CD4-positive, alpha-beta T cell treated with Interferon gamma for 1 hour (primary cell): Measurements from ENCODE around the gene MROH2B.

Experiments
- DNase-seq: peaks from one replicate; pipeline ENCODE4 v3.0.0-alpha.2; 2020

The MROH2B gene

DNA sequence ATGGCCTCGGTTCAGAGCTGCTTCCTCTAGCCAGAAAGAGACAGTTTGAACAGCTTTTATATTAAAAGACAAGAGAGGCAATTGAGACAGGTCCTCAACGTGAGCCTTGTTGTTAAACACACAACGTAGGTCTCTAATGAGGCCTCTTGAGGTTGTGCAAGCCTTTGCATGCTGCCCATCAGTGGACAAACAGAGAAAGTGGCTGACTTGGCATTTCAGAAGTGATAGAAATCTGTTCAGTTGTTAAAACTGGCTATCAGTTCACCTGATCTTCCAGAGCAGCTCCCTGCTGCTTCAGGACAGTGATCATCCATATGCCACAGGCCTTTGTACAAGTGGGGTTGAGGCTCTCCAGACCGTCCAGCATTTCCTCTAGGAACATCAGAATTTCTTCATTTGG is 58.8 kb downstream of the MROH2B start:
- no peak for DNase-seq

DNA sequence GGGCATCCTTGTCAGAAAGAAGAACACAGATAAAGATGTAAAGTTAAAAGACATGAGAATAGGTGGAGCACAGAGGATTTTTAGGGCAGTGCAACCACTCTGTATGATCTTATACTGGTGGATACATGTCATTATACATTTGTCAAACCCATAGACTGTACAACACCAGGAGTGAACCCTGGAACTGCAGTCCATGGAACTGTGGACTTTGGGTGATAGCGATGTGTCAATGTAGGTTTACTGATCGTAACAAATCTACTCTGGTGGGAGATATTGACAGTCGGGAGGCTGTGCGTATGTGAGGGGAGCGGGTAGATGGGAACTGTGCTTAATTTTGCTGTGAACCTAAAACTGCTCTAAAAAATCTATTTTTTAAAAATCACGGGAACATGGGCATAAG is 60.6 kb downstream of the MROH2B start:
- DNase-seq = no peak

DNA sequence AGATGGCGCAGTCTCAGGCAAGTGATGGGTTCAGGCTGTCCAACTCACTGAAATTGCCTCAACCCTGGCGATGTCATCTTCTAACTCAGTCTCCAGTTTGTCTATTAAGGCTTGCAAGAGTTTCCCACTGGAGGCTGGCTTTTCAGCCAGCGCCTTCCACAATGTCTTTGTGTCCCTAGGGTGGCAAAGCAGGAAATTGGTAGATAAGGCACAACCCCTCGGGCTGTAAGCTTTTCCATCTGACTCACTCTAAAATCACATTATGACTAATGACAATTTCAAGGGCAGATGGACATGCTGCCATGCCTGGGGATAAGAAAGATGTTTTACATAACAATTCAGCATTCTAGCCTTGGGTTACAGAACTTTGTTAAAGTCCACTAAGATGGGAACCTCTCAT is 61.9 kb downstream of the MROH2B start:
- DNase-seq = no peak

DNA sequence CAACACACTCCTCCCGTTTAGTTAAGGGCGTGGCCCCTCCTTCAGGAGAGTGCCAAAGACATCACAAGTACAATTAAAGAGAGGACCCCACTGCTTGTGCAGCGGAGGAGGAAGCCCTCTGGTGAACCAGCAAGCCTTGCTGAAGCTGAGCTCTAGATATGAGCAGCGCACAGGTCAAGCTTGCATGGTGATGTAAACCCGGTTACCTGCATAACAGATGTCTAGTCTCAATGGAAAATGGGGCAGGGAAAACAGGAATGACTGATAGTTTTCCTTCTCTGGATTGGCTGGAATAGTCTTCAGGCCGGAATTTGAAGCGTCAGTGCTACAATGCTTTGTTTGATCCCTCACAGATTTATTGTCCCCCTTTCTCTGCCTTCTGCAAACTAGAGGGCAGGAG is 66.2 kb downstream of the MROH2B start:
- DNase-seq = no peak

DNA sequence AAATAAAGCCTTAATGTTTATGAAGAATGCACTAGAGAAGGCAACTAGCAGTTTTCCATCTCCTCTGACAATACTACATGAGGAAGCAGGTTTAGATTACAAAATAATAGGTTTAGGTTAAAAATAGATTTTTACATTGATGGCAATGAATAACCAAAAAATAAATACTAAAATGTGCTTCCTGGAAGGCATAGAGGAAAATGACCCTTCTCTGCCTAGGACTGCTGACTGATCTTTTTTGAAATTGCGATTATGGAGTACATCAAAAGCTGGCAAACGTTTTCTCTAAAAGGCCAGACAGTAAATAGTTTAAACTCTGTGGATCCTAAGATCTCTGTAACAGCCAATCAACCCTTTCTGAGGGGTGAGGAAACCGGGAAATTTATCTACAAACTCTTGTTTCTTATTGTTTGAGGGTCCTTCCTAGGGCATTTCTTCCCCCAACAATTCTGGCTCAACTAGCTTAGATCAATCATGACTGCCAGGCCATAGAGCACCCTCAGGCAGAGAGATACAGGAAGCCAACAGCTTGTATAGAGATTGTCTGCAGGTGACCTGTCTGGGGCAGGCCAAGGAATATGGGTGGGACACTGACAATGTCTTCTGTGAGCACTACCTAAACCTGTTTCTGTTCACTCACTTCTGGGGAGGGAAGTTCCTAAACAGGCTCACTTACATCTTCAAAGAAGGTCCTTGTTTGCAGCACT is 67.3 kb downstream of the MROH2B start:
- DNase-seq = no peak

DNA sequence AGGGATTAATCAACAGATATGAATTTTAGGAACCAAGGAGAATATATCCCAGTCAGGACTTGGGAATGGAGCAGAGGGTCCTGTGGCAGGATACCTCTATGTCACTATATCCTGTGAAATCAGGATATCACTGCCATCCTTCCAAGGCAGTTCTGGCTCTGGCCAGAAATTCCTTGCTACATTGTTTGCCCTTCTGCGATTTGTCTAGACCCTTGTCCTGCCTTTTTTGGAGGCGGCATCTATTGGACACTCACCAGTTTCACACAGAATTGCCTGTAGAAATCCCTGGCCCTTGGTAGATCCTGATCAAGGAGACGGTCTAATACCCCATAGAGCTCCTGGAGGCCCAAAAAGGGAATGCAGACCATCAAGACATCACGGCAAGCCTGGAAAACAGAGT is 71.2 kb downstream of the MROH2B start:
- no peak for DNase-seq

DNA sequence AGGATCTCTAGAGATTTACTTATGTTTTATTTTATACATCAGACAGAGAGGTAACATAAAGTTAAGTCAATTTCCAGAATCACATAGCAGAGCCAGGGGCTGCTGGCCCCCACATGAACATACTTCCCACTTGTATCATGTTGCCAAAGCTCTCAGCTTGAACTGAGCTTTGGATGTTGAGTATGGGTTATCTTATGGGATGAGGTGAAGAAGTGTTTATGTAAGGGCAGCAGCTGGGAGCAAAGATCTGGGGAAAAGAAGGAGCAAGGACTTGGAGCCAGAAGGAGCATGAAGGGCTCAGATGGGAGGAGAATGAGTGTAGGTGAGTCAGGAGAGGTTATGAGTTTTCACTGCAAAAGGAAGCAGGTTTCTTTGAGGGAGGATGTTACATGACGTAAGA is 72.0 kb downstream of the MROH2B start:
- DNase-seq = no peak

DNA sequence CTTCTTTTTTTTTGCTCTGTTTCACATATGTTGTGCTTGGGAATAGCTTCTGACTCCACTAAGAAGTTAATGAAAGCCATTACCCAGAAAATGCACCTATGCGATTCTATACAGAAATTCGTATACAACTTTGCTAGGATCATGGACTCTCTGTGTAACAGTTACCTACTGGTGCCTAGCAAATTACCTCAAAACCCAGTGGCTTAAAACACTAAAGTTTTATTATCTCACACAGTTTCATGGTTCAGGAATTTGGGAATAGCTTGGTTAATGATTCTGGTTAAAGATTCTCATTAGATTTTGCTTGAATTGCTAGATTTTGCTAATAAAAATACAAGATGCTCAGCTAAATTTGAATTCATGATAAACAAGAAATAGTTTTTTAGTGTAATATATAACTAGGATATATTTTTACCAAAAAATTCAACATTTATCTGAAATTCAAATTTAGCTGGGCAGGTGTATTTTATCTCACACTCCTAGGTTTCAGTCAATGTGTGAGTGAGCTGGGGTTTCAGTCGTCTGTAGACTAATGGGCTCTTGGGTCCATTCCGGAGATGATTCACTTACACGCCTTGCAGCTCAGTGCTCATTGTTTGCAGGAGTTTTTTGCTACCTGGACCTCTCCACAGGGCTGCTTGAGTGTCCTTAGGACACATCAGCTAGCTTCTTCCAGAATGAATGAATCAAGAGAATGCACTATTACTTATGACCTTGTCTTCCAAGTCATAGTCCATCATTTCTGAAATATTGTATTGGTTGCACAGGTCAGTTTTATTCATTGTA is 75.1 kb downstream of the MROH2B start:
- no peak for DNase-seq

DNA sequence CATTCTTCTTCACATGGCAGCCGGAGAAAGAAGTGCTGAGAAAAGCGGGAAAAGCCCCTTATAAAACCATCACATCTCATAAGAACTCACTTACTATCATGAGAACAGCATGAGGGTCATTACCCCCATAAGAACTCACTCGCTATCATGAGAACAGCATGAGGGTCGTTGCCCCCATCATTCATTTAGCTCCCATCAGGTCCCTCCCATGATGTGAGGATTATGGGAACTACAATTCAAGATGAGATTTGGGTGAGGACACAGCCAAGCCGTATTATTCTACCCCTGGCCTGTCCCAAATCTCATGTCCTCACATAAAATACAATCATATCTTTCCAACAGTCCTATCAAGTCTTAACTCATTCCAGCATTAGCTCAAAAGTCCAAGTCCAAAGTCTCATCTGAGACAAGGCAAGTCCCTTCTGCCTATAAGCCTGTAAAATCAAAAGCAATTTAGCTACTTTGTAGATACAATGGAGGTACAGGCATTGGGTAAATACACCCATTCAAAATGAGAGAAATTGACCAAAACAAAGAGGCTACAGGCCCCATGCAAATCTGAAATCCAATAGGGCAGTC is 79.1 kb downstream of the MROH2B start:
- DNase-seq = no peak

DNA sequence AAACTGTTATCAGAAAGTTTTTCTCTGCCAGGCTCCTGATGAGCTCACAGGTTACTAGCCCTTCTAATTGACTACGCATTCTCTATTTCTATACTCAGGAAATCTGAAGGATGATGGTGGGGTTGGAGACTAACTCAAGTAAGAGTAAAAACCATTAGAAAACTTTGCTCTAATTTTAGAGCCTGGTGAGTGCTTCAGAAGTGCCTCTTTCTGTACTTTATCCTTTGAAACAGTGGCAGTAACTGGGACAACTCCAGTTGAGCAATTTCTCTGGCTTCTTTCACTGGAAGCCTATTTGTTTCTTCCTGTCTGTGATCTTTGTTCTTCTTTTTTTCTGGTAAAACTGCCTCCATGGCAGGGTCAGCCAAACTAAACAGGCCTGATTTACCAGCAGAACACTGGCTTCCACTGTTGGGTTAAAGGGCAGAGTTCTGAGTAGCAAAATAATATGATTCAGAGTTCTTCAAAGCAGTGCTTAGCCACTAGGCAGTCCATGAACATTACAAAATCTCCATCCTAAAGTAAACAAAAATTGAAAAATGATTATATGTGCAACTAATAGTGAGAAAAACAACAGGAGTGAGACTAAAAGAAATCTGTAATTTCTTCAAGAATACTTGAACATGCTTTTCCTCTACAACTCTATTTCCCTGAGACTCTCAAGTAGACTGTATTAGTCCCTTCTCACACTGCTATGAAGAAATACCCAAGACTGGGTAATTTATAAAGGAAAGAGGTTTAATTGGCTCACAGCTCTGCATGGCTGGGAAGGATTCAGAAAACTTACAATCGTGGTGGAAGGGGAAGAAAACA is 79.8 kb downstream of the MROH2B start:
- no peak for DNase-seq

DNA sequence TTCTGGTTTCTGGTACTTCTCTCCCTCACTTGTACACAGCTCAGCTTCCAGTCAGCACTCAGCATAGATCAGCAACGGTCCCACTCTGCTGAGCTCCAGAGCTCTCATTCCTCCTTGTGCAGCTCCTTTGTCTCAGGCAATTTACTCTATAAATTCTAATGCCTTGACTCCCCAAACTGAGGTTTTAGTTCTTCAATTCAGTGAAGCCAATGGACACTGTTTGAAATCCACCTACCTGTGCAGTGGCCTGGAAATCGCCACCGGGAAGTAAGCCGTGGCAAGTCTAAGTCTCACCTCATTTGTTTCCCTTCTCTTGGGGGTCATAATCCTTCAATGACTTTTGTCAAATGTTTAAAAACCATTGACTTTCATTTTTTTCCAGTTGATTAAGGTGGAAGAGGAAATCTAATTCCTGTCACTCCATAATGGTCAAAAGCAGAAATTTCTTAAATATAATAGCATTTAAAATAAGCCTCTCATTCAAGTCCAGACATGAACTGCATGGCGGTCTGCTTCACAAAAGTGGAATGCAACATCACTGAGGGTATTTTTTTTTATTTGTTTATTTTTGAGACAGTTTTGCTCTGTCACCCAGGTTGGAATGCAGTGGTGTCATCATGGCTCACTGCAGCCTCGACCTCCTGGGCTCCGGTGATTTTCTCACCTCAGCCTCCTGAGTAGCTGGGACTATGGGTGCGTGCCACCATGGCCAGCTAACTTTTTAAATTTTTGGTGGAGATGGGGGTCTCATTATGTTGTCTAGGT is 82.2 kb downstream of the MROH2B start:
- no peak for DNase-seq

DNA sequence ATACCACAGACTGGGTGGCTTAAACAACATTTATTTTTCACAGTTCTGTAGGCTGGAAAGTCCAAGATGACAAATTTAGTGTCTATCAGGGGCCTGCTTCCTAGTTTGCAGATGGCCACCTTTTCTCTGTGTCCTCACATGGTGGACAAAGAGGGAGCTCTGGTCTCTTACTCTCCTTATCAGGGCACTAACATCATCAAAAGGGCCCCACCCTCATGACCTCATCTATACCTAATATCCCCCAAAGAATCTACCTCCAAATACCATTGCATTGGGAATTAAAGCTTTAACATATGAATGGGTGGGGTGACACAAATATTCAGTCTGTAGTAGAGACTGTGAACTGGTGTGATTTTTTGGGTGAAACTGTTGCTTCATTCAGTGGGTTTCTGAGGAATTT is 83.8 kb downstream of the MROH2B start:
- no peak for DNase-seq

DNA sequence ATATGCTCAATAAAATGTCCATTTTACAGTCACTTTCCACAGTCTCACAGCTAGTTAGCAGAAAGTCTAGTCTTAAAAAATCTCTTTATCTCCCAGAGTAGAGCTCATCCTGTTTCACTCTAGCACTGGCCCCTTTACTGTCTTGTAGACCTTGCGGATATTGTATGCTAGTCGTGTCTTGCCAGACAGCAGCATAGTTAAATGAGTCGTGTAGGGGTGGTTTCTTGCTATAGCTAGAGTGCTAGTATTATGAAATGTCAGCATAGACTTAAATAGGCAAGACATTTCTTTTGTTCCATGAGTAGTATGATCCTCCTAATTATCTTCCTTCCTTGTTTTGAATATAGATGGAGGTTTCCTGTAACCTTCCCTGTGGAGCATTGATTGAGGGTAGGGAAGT is 84.5 kb downstream of the MROH2B start:
- DNase-seq = no peak

DNA sequence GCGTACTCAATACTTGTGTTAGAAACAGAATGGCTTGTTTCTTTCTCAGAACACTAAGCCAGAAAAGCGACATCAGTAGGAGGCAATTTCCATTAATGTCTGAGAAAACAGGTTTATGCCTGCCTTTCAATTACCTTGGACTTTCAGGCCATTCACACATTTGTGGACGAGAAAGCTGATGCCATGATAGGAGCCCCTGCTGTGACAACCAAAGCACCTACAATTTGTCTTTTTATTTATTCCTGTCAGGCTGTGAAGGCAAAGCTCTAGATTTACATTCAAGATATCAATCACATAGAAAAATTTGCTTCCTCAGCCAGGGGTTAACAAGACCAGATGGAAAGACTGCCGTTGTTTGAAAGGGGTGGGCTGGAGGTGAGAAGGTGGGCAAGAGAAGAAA is 85.6 kb downstream of the MROH2B start:
- no peak for DNase-seq

DNA sequence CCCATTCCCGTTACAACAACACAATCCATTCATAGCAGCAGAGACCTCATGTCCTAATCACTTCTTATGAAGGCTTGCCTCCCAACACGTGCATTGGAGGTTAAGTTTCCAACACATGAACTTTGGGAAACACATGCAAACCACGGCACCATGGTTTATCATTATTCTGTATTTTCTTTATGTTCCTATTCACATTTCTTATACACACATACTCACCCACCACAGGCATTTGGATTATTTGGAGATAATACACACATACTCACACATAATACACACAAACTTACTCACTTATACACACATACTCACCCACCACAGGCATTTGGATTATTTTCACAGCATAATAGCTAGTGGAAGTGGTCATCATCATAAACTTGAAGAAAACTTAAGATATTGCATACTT is 86.3 kb downstream of the MROH2B start:
- no peak for DNase-seq

DNA sequence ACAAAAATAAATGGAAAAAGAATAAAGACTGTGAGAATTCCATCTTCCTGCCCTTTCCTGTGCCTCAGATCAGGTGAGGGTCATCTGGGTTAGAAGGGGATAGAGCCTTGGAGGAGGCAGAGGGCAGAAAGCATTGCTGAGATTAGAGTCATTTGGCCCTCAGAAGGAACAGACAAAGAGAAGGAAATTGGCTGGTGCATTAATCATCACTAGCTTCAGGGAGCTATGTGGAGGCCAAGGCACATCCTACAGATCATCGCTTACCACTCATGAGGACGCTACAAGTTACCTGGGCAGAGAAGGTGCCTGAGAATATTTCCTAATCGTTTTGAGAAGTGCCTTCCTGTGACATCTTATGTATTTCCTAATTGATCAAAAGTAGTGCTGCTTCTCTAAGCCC is 87.4 kb downstream of the MROH2B start:
- no peak for DNase-seq

DNA sequence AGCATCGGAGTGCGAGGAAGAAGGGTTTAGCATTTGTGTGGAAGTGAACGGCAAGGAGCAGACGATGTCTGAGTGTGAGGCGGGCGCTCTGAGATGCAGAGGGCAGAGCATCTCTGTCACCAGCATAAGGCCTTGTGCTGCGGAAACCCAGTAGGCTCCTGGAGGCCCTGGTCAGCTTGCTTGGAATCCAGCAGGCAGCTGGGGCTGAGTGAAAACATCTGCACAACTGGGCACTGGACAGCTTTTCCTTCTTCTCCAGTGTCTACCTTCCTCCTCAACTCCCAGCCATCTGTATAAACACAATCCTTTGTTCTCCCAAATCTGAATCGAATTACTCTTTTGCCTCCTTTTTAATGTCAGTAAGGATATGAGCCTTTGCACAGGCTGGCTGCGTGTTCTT is 89.7 kb downstream of the MROH2B start:
- no peak for DNase-seq

DNA sequence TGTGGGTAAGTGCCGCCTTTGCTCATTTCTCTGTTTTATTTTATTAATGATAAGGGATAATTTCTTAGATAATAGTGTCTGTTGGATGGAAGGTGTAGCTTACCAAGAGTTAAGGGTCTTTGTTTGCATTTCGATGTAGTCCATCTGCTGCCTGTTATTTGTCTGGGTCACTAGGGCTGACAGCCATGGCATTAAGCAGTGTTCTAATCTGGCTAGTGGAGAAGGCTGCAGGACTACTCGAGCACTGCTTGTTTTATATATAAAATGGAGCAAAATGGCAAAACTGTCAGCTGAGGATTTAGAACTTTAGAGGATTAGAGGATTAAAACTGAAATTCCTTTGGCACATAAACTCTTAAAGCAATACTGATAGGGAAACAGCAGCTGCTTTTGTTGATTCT is 94.3 kb downstream of the MROH2B start:
- no peak for DNase-seq

DNA sequence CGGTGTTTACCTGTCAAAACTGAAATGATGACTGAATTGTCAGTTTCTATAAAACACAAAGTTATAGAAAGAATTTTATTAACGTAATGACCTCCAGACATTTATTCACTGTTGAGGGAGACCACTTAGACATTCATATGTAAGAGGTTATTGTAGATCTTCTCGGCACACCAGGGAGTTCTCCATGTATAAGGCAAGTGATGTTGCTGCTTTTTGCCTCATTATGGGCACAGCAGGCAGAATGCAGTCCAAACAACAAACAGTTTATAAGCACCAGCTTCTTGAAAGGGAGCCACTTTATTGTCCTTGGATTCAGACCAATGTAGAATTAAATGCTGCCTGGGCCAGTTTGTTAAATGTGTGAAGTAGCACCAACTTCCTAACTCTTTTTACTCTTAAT is 95.1 kb downstream of the MROH2B start:
- no peak for DNase-seq

DNA sequence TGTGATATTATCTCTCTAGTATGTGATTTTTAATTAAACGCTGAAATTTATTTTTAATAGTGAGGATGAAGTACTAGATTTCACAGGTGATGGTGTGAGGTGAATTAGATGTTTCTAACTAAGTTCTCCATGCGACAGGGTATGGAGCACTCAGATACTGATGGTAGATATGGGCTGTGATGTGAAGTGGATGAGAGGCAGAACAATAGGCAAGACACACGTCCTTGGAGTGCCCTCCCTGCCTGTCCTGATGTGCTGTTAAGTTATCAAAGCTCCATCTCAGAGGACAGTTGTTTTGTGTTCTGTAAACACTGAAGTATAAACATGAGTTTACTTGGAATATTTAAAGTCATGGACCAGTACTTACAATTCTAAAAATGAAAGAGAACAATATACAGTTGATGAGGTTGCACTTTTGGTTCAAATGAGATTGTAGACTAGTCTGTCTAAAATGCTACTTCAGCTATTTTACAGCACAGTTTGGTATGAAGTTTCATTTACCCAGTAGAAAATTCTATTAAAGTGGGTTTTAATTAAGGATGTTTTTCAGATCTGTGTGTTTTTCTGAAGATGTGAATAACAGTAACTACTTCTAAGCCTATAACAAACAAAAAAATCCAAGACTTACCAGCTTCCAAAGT is 97.7 kb downstream of the MROH2B start:
- no peak for DNase-seq

DNA sequence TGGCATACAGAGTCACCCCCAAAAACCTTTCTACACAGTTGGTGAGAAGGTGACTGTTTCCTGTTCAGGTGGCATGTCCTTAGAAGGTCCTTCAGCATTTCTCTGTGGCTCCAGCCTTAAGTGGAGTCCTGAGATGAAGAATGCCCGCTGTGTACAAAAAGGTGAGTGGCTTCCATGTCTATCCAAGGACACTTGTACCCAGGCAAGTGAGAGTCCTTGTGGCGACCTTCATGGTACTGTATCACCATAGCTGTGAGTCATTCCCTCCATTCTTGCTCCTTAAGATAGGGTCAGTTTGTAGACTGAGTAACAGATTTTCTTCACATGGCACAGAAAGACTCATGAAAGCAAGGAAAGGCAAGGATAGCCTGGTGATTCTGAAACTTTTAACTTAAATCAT is 98.7 kb downstream of the MROH2B start:
- DNase-seq = no peak
